ENCODE results near the gene C2orf68.
"Not testable (repeated sequence)": the region's sequence is repeated elsewhere in the genome, so short reads cannot be mapped to it uniquely, and the experiment has no call there.

Gene C2orf68

DNA sequence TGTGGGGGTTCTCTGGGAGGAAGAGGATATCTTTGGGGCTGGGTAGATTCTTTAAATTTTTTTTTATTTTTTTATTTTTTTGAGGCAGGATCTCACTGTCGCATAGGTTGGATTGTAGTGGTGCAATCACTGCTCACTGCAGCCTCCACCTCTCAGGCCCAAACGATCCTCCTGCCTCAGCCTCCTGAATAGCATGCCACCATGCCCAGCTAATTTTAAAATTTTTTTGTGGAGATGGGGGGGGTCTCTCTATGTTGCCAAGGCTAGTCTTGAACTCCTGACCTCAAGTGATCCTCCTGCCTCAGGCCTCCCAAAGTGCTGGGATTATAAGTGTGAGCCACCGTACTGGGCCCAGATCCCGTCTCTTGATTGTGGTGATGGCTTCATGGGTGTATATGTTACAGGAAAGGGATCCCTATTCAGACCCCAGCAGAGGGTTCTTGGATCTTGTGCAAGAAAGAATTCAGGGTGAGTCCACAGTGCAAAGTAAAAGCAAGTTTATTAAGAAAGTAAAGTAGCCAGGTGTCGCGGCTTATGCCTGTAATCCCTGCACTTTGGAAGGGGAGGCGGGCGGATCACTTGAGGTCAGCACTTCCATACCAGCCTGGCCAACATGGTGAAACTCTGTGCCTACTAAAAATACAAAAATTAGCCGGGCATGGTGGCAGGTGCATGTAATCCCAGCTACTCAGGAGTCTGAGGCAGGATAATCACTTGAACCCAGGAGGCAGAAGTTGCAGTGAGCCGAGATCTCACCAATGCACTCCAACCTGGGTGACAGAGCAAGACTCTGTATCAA is 2.0 kb upstream of the C2orf68 start:
- TF ChIP-seq, protein P1, sequence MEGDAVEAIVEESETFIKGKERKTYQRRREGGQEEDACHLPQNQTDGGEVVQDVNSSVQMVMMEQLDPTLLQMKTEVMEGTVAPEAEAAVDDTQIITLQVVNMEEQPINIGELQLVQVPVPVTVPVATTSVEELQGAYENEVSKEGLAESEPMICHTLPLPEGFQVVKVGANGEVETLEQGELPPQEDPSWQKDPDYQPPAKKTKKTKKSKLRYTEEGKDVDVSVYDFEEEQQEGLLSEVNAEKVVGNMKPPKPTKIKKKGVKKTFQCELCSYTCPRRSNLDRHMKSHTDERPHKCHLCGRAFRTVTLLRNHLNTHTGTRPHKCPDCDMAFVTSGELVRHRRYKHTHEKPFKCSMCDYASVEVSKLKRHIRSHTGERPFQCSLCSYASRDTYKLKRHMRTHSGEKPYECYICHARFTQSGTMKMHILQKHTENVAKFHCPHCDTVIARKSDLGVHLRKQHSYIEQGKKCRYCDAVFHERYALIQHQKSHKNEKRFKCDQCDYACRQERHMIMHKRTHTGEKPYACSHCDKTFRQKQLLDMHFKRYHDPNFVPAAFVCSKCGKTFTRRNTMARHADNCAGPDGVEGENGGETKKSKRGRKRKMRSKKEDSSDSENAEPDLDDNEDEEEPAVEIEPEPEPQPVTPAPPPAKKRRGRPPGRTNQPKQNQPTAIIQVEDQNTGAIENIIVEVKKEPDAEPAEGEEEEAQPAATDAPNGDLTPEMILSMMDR (IDR thresholded peaks at IDR 0.05; ENCODE audit: control insufficient read depth, extremely low read depth, insufficient read depth): no peak
- no peak for DNase-seq (ENCODE audit: low read depth)
- H3K4me3 ChIP-seq (ENCODE audit: low read depth, low read length): no peak overlapping the region

DNA sequence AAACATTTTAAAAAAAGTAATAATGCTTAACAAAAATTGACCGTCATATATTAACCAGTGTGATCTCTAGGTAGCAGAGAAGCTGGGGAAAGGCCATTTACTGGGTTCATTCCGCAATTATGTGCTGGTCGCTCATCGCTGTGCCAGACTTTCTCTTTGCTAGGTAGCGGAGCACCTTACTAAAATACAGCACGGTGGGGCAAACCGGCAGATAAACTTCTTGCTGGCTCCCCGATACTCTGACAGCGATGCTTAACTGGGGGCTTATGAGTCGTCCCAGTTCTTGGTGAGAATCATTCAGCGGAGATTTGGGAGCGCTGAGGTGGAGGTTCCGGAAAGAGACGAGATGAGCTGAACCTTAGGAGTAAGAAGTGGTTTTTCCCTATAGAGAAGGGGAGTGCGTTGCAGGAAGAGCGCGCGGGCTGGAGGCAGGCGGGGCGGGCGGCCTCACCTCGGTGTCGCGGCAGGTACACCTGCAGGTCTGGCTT is 605 bp downstream of the C2orf68 start:
- peak overlapping the region; percentile 66 for H3K4me3 ChIP-seq (ENCODE audit: low read depth, low read length)
- no peak for DNase-seq (ENCODE audit: low read depth)
- TF ChIP-seq, protein P1 (IDR thresholded peaks at IDR 0.05; ENCODE audit: control insufficient read depth, extremely low read depth, insufficient read depth): no peak

DNA sequence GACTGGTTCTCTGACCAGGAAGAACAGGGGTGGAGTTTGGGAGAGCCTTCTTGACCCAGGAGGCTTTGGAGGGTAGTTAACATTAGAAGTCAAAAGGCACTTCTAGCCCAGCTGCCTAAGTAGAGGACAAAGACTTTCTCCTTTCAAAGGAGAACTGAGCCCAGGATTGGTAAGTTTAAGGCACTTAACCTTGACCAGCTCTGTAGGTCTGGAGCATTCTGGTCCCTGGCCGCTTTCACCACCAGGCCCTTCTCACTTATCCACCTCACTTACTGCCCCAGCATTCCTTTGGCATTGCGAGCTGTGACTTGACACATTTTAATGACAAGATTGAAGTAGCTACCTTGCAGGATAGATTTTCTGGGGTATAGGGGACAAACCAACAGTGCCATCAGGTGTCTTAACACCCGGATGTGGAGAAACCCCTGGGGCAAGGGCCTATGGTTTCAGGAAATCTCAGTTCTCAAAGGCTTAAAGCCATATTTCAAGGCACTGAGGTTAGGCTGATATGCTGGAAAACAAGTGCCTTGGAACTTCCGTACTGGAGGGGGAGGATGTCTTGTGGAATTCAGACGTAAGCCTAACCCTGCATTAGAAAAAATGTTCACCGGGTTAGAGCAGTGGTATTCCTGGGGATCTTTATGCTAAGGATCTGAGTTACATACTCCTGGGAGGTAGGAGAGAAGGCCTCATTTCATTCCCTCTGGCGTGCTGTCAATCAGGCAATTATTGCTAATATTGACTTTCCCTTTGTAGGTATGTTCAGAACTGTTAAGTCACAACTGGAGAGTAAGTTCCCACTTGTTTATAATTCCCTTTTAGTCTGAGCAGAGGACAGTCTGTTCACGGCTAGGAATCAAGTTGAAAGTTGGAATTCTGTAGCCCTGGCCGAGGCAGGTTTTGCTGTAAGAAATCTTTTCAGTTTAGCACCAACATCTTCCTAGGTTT is 4.3 kb downstream of the C2orf68 start:
- TF ChIP-seq, protein P1 (IDR thresholded peaks at IDR 0.05; ENCODE audit: control insufficient read depth, extremely low read depth, insufficient read depth): no peak
- no peak overlapping the region for H3K4me3 ChIP-seq (ENCODE audit: low read depth, low read length)
- no peak for DNase-seq (ENCODE audit: low read depth)

DNA sequence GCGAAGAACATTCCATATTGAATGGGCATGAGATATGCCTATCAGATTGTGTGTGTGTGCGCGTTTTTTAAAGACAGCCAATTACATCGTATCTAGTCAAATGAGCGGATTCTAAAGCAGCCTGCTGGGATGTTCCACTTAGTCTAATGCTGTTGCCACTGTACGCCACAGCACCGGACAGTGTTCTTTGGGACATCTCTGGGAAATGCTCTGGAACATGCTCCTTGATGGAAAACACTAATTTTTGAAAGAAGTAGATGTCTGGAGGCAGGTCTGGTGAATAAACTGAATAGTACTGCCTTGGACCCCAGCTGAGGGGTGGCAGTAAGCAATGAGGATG is 5.8 kb downstream of the C2orf68 start:
- H3K4me3 ChIP-seq (ENCODE audit: low read depth, low read length): no peak overlapping the region
- no peak for DNase-seq (ENCODE audit: low read depth)
- TF ChIP-seq, protein P1 (IDR thresholded peaks at IDR 0.05; ENCODE audit: control insufficient read depth, extremely low read depth, insufficient read depth): no peak

DNA sequence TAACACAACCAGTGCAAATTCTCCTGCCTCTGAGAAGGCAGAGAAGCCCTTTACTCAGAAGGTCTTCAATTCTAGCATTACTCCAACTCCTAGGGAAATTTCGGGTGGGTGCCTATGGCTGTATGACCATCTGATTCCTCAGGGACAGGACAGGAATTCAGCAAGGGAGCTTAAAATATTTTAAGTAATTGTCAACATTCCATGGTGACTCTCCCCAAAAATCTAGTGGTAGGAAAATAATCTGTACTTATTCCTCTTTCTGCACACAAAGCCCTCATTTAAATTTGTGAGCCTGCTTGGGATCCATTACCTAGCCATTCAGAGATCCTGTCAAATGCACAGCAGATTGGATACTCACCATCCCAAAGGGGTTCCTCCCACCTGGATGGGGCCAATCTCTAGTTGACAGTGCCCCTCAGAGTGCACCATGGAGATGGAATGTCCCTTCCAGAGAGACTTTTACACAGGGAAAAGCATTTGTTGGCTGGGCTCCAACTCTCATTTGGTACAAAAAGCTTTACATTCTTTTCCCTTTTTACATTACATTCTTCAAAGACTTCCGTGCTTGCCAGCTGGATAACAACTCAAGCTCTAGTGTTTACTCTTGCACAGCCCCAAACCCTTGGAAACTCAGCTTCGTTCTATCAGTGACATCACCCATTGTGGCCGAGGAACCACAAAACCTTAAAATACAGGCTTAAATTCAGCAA is 6.3 kb downstream of the C2orf68 start:
- DNase-seq (ENCODE audit: low read depth): no peak
- H3K4me3 ChIP-seq (ENCODE audit: low read depth, low read length): no peak overlapping the region
- TF ChIP-seq, protein P1 (IDR thresholded peaks at IDR 0.05; ENCODE audit: control insufficient read depth, extremely low read depth, insufficient read depth): no peak

DNA sequence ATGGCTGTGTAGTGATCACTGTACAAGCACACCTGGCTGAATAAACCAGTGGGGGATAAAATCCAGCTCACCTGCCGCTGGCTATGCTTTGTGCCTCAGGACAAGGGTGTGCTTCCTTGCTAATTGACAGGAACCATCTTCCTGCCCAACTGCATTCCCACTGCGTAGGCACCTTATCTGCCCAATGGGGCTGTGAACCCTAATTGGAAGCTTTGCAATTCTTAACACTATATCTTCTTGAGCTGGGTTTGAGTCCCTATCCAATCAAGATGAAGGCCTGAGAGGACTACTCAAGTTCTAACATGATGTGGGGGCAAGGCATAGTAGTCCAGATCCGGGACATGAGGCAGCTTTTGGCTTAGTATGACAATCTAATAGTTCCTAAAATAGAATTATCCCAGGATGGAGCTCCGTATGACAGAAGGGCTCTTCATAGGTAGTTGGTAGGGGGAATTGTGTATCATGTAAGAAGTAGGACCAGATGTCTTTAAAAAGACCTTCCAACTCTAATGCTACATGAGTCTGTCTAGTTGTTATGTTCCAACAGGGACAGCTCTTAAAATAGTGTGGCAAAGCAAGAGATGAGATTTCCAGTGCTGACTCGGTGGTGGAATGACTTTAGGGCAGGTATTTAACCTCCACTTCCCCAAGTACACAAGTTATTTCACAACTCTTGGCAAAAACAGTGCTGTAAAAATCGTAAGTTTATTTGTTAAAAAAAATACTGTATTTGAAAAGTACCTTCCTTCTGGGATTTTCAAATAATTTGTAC is 7.1 kb downstream of the C2orf68 start:
- no peak for DNase-seq (ENCODE audit: low read depth)
- H3K4me3 ChIP-seq (ENCODE audit: low read depth, low read length): no peak overlapping the region
- TF ChIP-seq, protein P1 (IDR thresholded peaks at IDR 0.05; ENCODE audit: control insufficient read depth, extremely low read depth, insufficient read depth): no peak

DNA sequence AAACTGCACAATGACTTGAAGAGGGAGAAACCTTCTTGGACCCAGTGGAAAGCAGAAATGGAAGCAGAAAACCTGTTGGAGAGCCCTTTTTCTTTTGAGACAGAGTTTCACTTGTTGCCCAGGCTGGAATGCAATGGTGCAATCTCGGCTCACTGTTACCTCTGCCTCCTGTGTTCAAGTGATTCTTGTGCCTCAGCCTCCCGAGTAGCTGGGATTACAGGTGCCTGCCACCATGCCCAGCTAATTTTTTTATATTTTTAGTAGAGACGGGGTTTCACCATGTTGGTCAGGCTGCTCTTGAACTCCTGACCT is 7.8 kb downstream of the C2orf68 start:
- not testable (repeated sequence) for DNase-seq (ENCODE audit: low read depth)
- H3K4me3 ChIP-seq (ENCODE audit: low read depth, low read length): peak overlapping the region; percentile 81
